ENCODE measurements around the gene DPH7. TPM values are rescaled to one million over a fixed set of nuclear protein-coding genes. Genes with fewer than 3 reads are reported as not detected.
"Not testable (repeated sequence)": the region's sequence is repeated elsewhere in the genome, so short reads cannot be mapped to it uniquely, and the experiment has no call there.

Gene DPH7
- total RNA-seq, 2 donors from 2014 or later: 44.4 to 46.5 TPM

DNA sequence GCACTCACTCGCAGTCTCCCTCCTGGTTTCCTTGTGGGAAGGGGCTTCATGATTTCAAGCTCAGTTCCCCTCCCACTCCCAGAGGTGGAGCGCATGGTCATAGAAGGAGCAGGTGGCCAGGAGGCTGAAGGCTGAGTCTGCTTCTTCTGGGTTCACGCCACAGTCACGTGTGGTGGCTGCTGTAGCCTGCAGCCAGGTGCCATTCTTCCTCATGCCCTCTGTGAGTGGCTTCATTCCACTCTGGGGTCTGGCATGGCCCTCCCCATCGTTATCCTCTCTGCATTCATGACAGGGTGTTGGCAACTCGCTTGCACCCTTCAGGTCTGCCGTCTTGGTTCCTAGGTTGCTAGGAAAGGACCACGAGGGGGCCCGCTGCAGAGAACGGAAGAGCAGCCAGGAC lies 23.5 kb downstream of the DPH7 start:
- Histone ChIP-seq H3K9me3 (no peaks in the 10 kb centered on the region), H3K36me3 (replicated peaks in 1 of 2; ENCODE audit: insufficient read depth in 1 of 2, low read depth in 2 of 2) (peaks cover 0 to 17% of the 10 kb centered on the region in 2 donors), H3K4me3 (no peak overlapping the region), H3K27me3 (no peaks in the 10 kb centered on the region), H3K27ac (no peak overlapping the region), H3K4me1 (peaks cover 8% of the 10 kb centered on the region)
- TF ChIP-seq CTCF (IDR thresholded peaks at IDR 0.05) (no peak), POLR2A (IDR thresholded peaks at IDR 0.05) (no peak)
- 90 to 91% methylated on average over 9 to 10 of the region's 10 CpGs for WGBS, 2 donors
- intact Hi-C loops (cut with DNase I): no loop called here
- DNase-seq (no peak), ATAC-seq (no peak)

DNA sequence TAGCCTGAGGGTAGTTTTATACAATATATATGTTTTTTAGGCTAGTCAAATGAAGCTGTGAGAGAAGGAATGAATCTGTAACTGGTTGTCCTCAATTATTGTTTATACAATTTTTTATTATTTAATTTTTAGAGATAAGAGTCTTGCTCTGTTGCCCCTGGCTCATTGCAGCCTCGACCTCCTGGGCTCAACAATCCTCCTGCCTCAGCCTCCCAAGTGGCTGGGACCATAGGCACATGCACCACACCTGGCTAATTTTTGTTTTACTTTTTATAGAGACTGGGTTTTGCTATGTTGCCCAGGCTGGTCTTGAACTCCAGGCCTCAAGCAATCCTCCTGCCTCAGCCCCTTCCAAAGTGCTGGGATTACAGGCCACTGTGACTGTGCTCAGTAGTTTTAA lies 24.4 kb downstream of the DPH7 start:
- Histone ChIP-seq H3K4me1 (peaks cover 17% of the 10 kb centered on the region), H3K4me3 (no peak overlapping the region), H3K36me3 (replicated peaks in 1 of 2; ENCODE audit: insufficient read depth in 1 of 2, low read depth in 2 of 2) (peaks cover 0 to 17% of the 10 kb centered on the region in 2 donors), H3K9me3 (no peaks in the 10 kb centered on the region), H3K27me3 (no peaks in the 10 kb centered on the region), H3K27ac (no peak overlapping the region)
- intact Hi-C loops (cut with DNase I): no loop called here
- WGBS, 2 donors: 85 to 92% methylated on average over 1 of the region's 1 CpG
- ATAC-seq: no peak
- no peak for DNase-seq
- TF ChIP-seq POLR2A (IDR thresholded peaks at IDR 0.05) (no peak), CTCF (IDR thresholded peaks at IDR 0.05) (no peak)

- H3K27ac ChIP-seq; ATAC-seq; intact Hi-C loops (cut with DNase I); H3K27me3 ChIP-seq; DNase-seq; H3K4me3 ChIP-seq; H3K9me3 ChIP-seq: not testable (repeated sequence)
- Histone ChIP-seq H3K36me3 (replicated peaks in 1 of 2; ENCODE audit: insufficient read depth in 1 of 2, low read depth in 2 of 2) (peaks cover 0 to 17% of the 10 kb centered on the region in 2 donors), H3K4me1 (peaks cover 24% of the 10 kb centered on the region)
- WGBS, 2 donors: 79 to 90% methylated on average over 9 to 10 of the region's 10 CpGs
These were observed 25.1 kb downstream of the DPH7 start for GRCh38 chr9:137553654-137554053.

DNA sequence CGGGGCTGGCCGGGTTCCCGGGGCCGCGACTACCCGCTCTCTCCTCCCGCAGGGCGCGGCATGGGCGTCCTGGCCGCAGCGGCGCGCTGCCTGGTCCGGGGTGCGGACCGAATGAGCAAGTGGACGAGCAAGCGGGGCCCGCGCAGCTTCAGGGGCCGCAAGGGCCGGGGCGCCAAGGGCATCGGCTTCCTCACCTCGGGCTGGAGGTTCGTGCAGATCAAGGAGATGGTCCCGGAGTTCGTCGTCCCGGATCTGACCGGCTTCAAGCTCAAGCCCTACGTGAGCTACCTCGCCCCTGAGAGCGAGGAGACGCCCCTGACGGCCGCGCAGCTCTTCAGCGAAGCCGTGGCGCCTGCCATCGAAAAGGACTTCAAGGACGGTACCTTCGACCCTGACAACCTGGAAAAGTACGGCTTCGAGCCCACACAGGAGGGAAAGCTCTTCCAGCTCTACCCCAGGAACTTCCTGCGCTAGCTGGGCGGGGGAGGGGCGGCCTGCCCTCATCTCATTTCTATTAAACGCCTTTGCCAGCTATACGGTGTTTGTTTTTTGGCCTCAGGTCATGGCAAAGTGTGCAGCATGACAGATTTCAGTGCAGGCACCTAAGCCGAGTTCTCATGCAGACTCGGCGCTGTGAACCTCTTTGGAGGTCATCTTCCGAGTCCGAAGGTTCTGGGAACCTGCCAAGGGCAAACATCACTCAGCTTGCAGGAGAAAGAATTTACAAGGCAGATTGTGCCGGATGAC lies 26.5 kb downstream of the DPH7 start:
- H3K4me3 ChIP-seq: peak overlapping the region; percentile 35 to 57
- no peaks in the 10 kb centered on the region for H3K9me3 ChIP-seq
- peak; percentile 30 for ATAC-seq
- no peaks in the 10 kb centered on the region for H3K27me3 ChIP-seq
- H3K4me1 ChIP-seq: peaks cover 35% of the 10 kb centered on the region
- no peak for TF ChIP-seq POLR2A (IDR thresholded peaks at IDR 0.05)
- no peak for TF ChIP-seq CTCF (IDR thresholded peaks at IDR 0.05)
- intact Hi-C loops (cut with DNase I): no loop called here
- peak; percentile 30 to 50 (median 41) for DNase-seq
- H3K27ac ChIP-seq: peak overlapping the region; percentile 71 to 89 (median 84)
- peaks cover 0 to 13% of the 10 kb centered on the region in 2 donors for H3K36me3 ChIP-seq (replicated peaks in 1 of 2; ENCODE audit: insufficient read depth in 1 of 2, low read depth in 2 of 2)
- WGBS, 2 donors: 4 to 6% methylated on average over 15 to 57 of the region's 58 CpGs

GRCh38 chr9:137551264-137552021 lies 27.3 kb downstream of the DPH7 start, which contains the start of gene MRPL41:
MRPL41 (plus strand) TSS chr9:137551879; CDS start chr9:137552082, 203 bp downstream.
- ATAC-seq: peak; percentile 89
- H3K36me3 ChIP-seq (replicated peaks in 1 of 2; ENCODE audit: insufficient read depth in 1 of 2, low read depth in 2 of 2): peaks cover 0 to 10% of the 10 kb centered on the region in 2 donors
- DNase-seq: peak; percentile 87 to 96 (median 91)
- H3K4me1 ChIP-seq: peaks cover 35% of the 10 kb centered on the region
- H3K9me3 ChIP-seq: no peaks in the 10 kb centered on the region
- peak within 1 kb of the TSS; percentile 71 to 94 (median 85) for H3K27ac ChIP-seq
- 1% methylated on average over 96 of the region's 106 CpGs; no CpG with 5 or more reads in 1 of the 2 donors for WGBS, 2 donors
- no peaks in the 10 kb centered on the region for H3K27me3 ChIP-seq
- TF ChIP-seq POLR2A (IDR thresholded peaks at IDR 0.05): peak; percentile 59 to 65 (median 60)
- peak in 6 of 7 experiments; percentile 26 to 58 (median 56) for TF ChIP-seq CTCF (IDR thresholded peaks at IDR 0.05)
- intact Hi-C loops (cut with DNase I): no loop called here
- peak within 1 kb of the TSS; percentile 35 to 57 for H3K4me3 ChIP-seq

DNA sequence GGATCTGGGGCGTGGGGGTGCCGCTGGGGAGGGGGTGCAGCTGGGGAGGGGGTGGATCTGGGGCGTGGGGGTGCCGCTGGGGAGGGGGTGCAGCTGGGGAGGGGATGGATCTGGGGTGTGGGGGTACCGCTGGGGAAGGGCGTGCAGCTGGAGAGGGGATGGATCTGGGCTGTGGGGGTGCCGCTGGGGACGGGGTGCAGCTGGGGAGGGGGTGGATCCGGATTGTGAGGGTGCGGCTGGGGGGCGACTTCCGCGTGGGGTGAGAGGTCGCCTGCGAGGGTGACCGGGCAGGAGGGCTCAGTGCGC lies 27.8 kb downstream of the DPH7 start:
- intact Hi-C loops (cut with DNase I); ATAC-seq; H3K9me3 ChIP-seq; H3K27me3 ChIP-seq; H3K36me3 ChIP-seq (replicated peaks in 1 of 2; ENCODE audit: insufficient read depth in 1 of 2, low read depth in 2 of 2); DNase-seq: not testable (repeated sequence)
- Histone ChIP-seq H3K4me1 (peaks cover 35% of the 10 kb centered on the region), H3K4me3 (peak overlapping the region; percentile 24 to 57), H3K27ac (peak overlapping the region; percentile 71 to 94 (median 85))
- 0% methylated on average over 3 to 6 of the region's 17 CpGs for WGBS, 2 donors
